ENCODE results near the gene ZSWIM4.

Gene ZSWIM4

DNA sequence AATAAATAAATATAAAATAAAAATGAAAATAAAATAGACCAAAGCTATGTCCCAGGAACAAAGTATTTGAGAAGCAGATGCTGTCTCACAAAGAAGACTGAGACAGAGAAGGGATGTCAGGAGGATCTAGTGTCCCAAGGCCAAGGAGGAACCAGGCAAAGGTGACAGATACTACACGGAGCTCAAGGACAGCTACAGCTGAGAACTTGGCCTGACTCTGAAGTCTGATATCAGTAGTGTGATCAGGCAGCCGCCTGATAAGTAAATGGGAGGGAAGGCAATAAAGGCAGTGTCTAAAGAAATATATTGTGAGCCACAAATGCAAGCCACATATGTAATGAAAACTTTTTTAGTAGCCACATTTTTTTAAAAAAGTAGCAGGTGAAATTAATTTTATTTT, 61.3 kb downstream of the ZSWIM4 start:
- Mint-ChIP-seq H3K27me3 (no peaks in the 10 kb centered on the region), H3K9me3 (no peaks in the 10 kb centered on the region), H3K4me1 (peaks cover 10% of the 10 kb centered on the region), H3K36me3 (ENCODE audit: insufficient read depth) (peaks cover 3% of the 10 kb centered on the region), H3K4me3 (no peak overlapping the region), H3K27ac (ENCODE audit: low read depth) (no peak overlapping the region)
- DNase-seq (ENCODE audit: low spot score in 2 of 2) (no peak), ATAC-seq (replicated peaks; ENCODE audit: extremely low read depth, poor library complexity, severe bottlenecking) (no peak)

DNA sequence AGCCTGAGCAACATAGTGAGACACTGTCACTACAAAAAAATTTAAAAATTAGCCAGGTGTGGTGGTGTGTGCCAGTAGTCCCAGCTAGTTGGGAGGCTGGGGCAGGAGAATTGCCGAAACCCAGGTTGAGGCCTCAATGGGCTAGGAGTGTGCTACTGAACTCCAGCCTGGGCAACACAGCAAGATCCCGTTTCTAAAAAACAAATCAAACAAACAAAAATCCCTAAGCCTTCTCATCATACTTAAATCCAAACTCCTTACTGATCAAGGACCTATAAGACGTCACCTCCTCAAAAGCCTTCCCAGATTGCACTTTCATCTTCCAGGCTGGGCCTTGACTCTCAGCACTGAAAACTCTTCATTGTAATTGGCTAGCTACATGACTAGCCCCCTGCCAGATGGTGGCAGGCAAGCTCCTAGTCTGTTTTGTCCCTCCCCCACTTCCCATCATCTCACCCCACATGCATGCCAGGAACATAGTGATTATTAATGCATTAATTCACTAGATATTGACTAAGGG, 64.2 kb downstream of the ZSWIM4 start:
- ATAC-seq (replicated peaks; ENCODE audit: extremely low read depth, poor library complexity, severe bottlenecking), result no peak
- Mint-ChIP-seq H3K27ac (ENCODE audit: low read depth) (peak overlapping the region; percentile 99), H3K4me3 (no peak overlapping the region), H3K4me1 (peaks cover 34% of the 10 kb centered on the region), H3K9me3 (no peaks in the 10 kb centered on the region), H3K27me3 (peaks cover 13% of the 10 kb centered on the region), H3K36me3 (ENCODE audit: insufficient read depth) (peaks cover 18% of the 10 kb centered on the region)
- no peak for DNase-seq (ENCODE audit: low spot score in 2 of 2)

DNA sequence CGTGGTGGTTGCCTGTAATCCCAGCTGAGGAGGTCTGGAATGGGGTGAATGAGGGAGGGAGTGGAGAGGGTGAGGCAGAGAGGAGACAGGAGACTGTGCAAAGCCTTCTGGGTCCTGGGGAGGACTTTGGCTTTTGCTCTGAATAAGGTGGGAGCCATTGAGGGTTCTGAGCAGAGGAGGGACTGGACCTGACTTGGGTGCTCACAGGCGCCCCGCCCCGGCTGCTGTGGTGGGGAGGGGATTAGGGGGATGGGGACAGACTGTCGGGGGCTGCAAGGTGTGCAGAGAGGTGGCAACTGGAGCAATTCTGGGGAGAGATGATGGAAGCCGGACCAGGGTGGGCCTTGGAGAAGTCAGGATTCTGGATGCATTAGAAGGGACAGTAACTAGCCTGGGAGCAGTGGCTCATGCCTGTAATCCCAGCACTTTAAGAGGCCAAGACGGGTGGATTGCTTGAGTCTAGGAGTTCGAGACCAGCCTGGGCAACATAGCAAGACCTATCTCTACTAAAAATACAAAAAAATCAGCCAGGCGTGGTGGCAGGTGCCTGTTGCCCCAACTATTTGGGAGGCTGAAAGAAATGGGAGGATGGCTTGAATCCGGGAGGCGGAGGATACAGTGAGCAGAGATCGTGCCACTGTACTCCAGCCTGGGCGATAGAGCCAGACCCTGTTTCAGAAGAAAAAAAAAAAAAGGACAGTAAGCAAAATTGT, 65.6 kb downstream of the ZSWIM4 start:
- H3K27me3 Mint-ChIP-seq, result peaks cover 18% of the 10 kb centered on the region
- H3K9me3 Mint-ChIP-seq, result no peaks in the 10 kb centered on the region
- ATAC-seq (replicated peaks; ENCODE audit: extremely low read depth, poor library complexity, severe bottlenecking) (no peak), DNase-seq (ENCODE audit: low spot score in 2 of 2) (no peak)
- peaks cover 38% of the 10 kb centered on the region for H3K4me1 Mint-ChIP-seq
- H3K36me3 Mint-ChIP-seq (ENCODE audit: insufficient read depth), result peaks cover 20% of the 10 kb centered on the region
- peak overlapping the region; percentile 94 for H3K4me3 Mint-ChIP-seq
- H3K27ac Mint-ChIP-seq (ENCODE audit: low read depth), result peak overlapping the region; percentile 99

DNA sequence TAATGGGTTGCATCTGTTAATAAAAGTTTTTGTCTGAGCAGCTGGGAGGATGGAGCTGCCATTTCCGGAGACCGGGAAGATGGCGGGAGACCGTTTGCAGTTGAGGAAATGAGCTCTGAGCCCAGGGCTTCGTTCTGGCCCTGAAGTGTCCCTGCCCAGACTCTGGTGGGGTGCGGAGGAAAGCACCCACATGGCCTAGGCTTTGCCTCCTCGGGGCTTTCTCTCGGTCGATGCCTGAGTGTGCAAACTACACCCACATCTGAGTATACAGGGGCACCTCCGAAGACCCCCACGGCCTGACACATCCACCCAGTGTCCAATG, 66.1 kb downstream of the ZSWIM4 start:
- peak overlapping the region; percentile 94 for H3K4me3 Mint-ChIP-seq
- H3K27ac Mint-ChIP-seq (ENCODE audit: low read depth), result peak overlapping the region; percentile 99
- H3K9me3 Mint-ChIP-seq, result no peaks in the 10 kb centered on the region
- H3K36me3 Mint-ChIP-seq (ENCODE audit: insufficient read depth), result peaks cover 20% of the 10 kb centered on the region
- DNase-seq (ENCODE audit: low spot score in 2 of 2), result no peak
- peak; percentile 19 for ATAC-seq (replicated peaks; ENCODE audit: extremely low read depth, poor library complexity, severe bottlenecking)
- H3K4me1 Mint-ChIP-seq, result peaks cover 41% of the 10 kb centered on the region
- peaks cover 23% of the 10 kb centered on the region for H3K27me3 Mint-ChIP-seq

DNA sequence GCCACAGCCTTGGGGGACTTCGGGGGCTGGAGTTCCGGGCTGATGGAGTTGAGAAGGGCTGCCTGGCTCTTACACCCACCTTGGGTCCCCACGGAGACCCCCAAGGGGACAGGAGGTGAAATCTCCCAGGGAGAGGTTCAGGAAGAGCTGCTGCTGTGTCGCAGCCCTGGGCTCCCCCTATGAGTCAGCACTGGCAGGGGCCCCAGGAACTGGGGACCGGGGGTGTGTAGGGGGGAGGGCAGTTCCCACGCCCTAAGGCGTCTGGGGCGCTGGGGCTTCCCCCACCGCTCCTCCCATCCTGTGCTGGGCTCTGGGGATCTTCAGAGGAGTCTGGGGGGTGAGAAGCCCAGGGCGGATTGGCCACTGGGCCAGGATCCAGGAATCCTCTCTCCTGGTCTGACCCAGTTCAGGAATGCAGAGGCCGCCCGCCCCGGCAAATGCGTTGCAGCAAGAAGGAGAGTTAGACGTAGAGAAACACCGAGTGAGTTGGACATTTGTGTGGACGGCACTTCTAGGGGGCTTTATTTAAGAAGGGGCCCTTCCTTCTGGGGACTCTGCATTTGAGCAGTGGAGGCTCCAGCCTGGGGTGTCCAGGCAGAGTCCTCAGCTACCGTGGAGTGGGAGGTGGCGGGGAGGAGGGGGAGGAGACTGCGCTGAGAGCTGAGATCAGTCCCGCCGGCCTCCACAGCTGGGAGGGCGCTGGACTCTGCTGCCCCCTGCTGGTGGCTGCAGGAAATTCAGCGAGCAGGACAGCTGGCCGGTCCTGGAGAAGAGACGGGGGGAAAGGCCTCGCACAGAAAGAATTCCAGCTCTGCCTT, 66.7 kb downstream of the ZSWIM4 start:
- DNase-seq (ENCODE audit: low spot score in 2 of 2), result peak; percentile 83 to 89
- H3K9me3 Mint-ChIP-seq, result no peaks in the 10 kb centered on the region
- peaks cover 29% of the 10 kb centered on the region for H3K27me3 Mint-ChIP-seq
- peak; percentile 94 for ATAC-seq (replicated peaks; ENCODE audit: extremely low read depth, poor library complexity, severe bottlenecking)
- H3K36me3 Mint-ChIP-seq (ENCODE audit: insufficient read depth), result peaks cover 20% of the 10 kb centered on the region
- peak overlapping the region; percentile 94 for H3K4me3 Mint-ChIP-seq
- H3K4me1 Mint-ChIP-seq, result peaks cover 45% of the 10 kb centered on the region
- H3K27ac Mint-ChIP-seq (ENCODE audit: low read depth), result peak overlapping the region; percentile 99

DNA sequence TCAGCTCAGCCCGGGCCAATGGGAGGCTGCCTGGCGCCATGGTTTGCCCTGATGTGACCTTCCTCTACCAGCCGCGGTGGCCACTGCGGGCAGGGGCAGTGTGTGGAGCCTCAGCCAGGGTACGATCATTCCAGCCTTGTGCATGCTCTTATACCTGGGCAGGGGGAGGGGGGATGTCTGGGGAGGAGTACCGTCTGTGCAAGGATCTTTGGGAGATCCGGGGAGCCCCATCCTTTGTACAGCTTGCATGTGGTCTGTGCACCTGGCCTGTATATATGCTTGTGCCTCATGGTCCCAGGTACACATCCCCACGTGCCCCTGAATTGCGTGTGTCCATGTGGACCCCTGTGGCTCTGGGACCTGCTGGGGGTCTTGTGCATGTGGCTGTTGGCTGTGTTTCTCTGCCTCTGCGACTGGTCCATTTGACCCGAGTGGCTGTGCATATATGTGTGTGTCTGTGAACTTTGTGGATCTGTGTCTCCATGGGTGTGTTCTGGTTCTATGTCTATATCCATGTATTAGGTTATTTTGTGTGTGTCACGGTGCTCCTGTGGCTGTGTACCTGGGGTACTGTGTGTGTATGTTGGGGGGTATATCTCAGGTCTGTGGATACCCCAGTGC, 68.9 kb downstream of the ZSWIM4 start:
- Mint-ChIP-seq H3K27me3 (peaks cover 51% of the 10 kb centered on the region), H3K36me3 (ENCODE audit: insufficient read depth) (peaks cover 20% of the 10 kb centered on the region), H3K9me3 (no peaks in the 10 kb centered on the region), H3K4me3 (peak overlapping the region; percentile 70), H3K27ac (ENCODE audit: low read depth) (peak overlapping the region; percentile 11), H3K4me1 (peaks cover 50% of the 10 kb centered on the region)
- DNase-seq (ENCODE audit: low spot score in 2 of 2), result no peak
- ATAC-seq (replicated peaks; ENCODE audit: extremely low read depth, poor library complexity, severe bottlenecking), result no peak

DNA sequence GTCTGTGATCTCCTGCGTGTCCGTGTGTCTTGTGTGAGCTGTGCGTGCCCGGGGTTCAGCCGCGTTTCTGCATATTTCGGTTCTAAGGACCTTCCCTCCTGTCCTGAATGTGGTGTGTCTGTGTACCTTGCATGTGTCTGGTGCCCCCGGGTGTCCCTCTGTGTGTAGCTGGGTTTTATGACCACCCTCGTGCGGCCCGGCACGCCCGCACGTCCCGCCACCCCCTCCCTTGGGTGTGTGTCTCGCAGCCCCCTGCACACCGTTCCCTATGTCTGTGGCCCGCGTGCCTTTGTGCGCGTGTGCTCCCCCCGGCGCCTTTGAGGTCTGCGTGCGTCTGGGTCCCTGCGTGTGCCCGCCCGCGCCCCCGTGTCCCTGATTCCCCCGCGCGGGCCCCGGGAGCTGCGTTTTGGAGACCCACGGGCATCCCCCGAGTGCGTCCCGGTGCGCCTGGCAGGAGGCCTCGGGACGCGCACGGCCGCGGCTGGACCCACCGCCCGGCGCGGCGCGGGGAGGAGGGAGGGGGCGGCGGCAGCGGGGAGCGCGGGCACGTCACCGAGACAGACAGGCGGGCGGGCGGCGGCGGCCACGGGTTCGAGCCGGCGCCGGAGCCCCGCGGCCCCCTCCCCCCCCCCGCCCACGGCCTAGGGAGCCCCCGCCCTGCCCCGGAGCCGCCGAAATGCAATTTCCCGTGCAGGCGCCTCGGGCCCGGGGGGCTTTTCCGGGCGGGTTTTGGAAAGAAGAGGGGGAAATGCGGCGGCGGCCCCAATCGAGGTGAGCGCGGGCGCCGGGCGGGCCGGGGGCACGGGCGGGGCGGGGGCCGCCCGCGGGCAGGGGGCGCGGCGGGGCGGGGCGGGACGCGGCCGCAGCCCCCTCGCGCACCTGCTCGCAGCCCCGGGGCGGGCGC, 69.7 kb downstream of the ZSWIM4 start:
- DNase-seq (ENCODE audit: low spot score in 2 of 2) (no peak), ATAC-seq (replicated peaks; ENCODE audit: extremely low read depth, poor library complexity, severe bottlenecking) (no peak)
- Mint-ChIP-seq H3K27ac (ENCODE audit: low read depth) (peak overlapping the region; percentile 11), H3K36me3 (ENCODE audit: insufficient read depth) (peaks cover 20% of the 10 kb centered on the region), H3K4me1 (peaks cover 50% of the 10 kb centered on the region), H3K27me3 (peaks cover 59% of the 10 kb centered on the region), H3K9me3 (no peaks in the 10 kb centered on the region), H3K4me3 (peak overlapping the region; percentile 70)

DNA sequence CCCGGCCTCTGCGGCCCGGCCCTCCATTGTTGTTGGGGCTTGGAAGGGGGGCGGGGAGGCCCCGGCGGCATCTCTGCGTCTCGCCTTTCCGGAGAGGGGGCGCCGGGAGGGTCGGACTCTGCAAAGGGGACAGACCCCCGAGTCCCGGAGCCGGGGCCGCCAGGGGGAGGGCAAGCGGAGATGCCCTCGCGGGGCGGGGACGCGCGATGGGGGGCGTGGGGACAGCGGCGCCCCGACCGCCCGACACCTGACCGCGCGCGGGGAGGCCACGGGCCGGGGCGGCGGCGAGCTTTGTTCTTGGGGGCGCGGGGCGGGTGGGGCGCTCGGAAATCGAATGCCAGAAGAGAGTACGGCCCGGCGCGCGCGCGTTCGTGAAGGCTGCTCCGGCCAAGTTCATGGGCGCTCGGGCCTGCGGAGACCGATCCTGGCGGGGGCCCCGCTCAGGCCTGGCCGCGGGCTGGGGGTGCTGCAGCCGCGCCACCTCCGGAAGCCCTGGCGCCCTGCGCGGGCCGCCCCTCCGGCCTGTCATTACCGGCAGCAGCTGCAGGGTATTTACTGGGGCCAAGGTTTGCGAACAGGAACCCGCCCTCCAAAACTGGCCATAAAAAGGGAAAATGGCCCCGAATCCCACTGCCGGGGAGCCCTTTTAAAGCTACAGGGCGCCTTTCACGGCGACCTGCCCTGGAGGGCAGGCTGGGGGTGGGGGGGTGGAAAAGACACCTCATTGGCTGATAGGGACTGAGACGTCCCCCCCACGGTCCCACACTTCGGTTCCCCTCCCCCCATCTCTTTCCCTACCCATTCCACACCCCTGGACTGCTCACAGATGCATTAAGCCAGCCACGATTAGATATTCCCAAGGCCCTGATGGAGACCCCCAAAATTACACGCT, 70.6 kb downstream of the ZSWIM4 start:
- peaks cover 18% of the 10 kb centered on the region for H3K36me3 Mint-ChIP-seq (ENCODE audit: insufficient read depth)
- peak overlapping the region; percentile 70 for H3K4me3 Mint-ChIP-seq
- peaks cover 67% of the 10 kb centered on the region for H3K27me3 Mint-ChIP-seq
- no peaks in the 10 kb centered on the region for H3K9me3 Mint-ChIP-seq
- DNase-seq (ENCODE audit: low spot score in 2 of 2), result no peak
- ATAC-seq (replicated peaks; ENCODE audit: extremely low read depth, poor library complexity, severe bottlenecking), result no peak
- peaks cover 47% of the 10 kb centered on the region for H3K4me1 Mint-ChIP-seq
- H3K27ac Mint-ChIP-seq (ENCODE audit: low read depth), result no peak overlapping the region

DNA sequence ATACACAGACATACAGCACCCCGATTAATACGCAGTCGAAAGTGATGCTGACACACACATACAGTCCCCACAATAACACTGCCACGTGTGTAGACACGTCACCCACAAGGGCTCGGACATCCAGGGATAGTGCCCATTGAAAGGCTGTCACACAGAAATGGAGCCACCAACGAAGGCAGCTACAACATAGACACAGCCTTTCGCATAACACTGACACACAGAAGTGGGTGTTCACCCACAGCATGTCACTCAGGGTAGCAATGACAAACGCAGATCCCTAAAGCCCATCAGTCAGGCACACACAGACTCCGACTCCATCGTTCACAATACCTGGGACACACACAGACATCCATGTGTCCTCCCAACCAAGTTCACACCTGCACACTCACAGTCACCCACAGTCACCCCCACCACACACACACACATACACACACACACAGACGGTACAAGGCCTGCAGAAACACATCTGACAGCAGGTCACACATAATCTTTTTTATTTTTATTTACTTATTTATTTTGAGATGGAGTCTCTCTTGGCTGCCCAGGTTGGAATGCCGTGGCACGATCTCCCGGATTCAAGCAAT, 71.3 kb downstream of the ZSWIM4 start:
- H3K36me3 Mint-ChIP-seq (ENCODE audit: insufficient read depth), result peaks cover 18% of the 10 kb centered on the region
- no peak for DNase-seq (ENCODE audit: low spot score in 2 of 2)
- no peak overlapping the region for H3K27ac Mint-ChIP-seq (ENCODE audit: low read depth)
- peaks cover 74% of the 10 kb centered on the region for H3K27me3 Mint-ChIP-seq
- peaks cover 39% of the 10 kb centered on the region for H3K4me1 Mint-ChIP-seq
- no peak for ATAC-seq (replicated peaks; ENCODE audit: extremely low read depth, poor library complexity, severe bottlenecking)
- peak overlapping the region; percentile 62 for H3K4me3 Mint-ChIP-seq
- no peaks in the 10 kb centered on the region for H3K9me3 Mint-ChIP-seq

DNA sequence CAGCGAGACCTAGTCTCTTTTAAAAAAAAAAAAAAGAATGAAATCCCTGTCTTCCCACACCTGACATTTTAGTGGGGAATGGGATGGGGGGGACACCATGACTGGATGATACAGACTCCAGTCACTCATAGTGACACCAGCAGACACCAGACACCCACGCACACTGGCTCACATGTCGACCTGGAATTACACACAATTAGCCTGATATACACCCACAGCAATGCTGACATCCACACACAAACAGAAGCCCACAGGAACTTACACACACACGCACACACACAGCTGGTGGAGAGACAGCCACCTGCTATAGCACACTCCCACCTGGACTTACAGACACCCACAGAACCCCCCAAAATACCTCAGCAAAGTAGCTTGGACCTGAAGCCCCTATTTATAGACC, 73.4 kb downstream of the ZSWIM4 start:
- Mint-ChIP-seq H3K4me3 (no peak overlapping the region), H3K27me3 (peaks cover 81% of the 10 kb centered on the region), H3K27ac (ENCODE audit: low read depth) (no peak overlapping the region), H3K4me1 (peaks cover 35% of the 10 kb centered on the region), H3K9me3 (no peaks in the 10 kb centered on the region), H3K36me3 (ENCODE audit: insufficient read depth) (peaks cover 7% of the 10 kb centered on the region)
- DNase-seq (ENCODE audit: low spot score in 2 of 2) (no peak), ATAC-seq (replicated peaks; ENCODE audit: extremely low read depth, poor library complexity, severe bottlenecking) (no peak)

DNA sequence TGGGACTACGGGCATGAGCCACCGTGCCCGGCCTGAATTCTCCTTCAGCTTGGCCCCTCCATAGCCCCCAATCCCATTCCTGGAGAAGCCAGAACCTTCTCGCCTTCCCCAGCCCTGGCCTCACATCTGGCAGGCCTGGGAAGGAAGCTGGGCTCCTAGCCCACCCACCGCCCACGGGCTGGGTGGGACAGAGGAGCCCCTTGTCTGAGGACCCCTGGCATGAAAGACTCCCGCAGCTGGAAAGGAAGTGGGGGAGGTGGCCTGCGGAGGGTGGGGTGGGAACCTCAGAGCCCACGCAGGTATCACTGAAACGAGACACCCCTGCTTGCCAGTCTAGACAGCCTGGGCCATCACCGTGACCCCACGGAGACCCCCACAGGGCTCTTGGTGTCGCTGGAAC, 74.0 kb downstream of the ZSWIM4 start:
- Mint-ChIP-seq H3K4me1 (peaks cover 29% of the 10 kb centered on the region), H3K27ac (ENCODE audit: low read depth) (no peak overlapping the region), H3K9me3 (no peaks in the 10 kb centered on the region), H3K36me3 (ENCODE audit: insufficient read depth) (peaks cover 5% of the 10 kb centered on the region), H3K4me3 (no peak overlapping the region), H3K27me3 (peaks cover 75% of the 10 kb centered on the region)
- no peak for DNase-seq (ENCODE audit: low spot score in 2 of 2)
- ATAC-seq (replicated peaks; ENCODE audit: extremely low read depth, poor library complexity, severe bottlenecking), result no peak
